K562 (cell line): Measurements from ENCODE around the gene BSCL2. TPM values are rescaled to one million over a fixed set of nuclear protein-coding genes. Genes with fewer than 3 reads are reported as not detected.
A peak's percentile ranks its signal among the peaks of the same experiment; 100 is the strongest.

Experiments used
- ATAC-seq: fragments of 200-7000 bp; cut with Tn5 transposase; 3 replicates; pipeline ENCODE4 v1.9.1; 2020; ENCODE audit warnings: moderate library complexity
- BruUV-seq: library from RNA; stranded (reverse); fragments of 400-500 nt; replicated peaks from 2 replicates; lab custom pipeline; 2021; lab: Mats Ljungman, UMichigan
- CTCF ChIA-PET: fragments of 300-600 bp; formaldehyde crosslinking; extraction: SDS; loops from one replicate; lab custom pipeline; 2021; ENCODE audit warnings: low intra/inter-chr PET ratio; lab: Yijun Ruan, JAX
- POLR2A ChIA-PET: fragments of 300-600, 350-650 bp; sonication (Branson Sonifier 250); formaldehyde crosslinking; extraction: SDS; loops from one replicate; lab custom pipeline; 2021; ENCODE audit warnings: antibody characterized with exemption, inconsistent platforms; lab: Yijun Ruan, JAX
- DNase-seq, 4 experiments: peaks; one replicate each; pipeline versions ENCODE4 v3.0.0 to v3.0.0-alpha.2; 2011 to 2018; ENCODE audit warnings: low spot score in 3 of 4, mixed read lengths in 3 of 4; ENCODE audit errors: extremely low read depth in 1 of 4
- FAIRE-seq: peaks from 2 replicates; lab custom pipeline; 2011; peaks lifted over from hg19 to GRCh38; lab: Jason Lieb, UNC
- H2AFZ ChIP-seq: 2 replicates; pipeline ENCODE4 v1.6.0; 2011; ENCODE audit warnings: low read depth, low read length, control low read depth, inconsistent platforms
- H3K27ac ChIP-seq: fragments of 200-600 bp; 3 replicates; pipeline ENCODE4 v1.8.0; 2011; ENCODE audit warnings: low read depth, mild to moderate bottlenecking, control low read depth, inconsistent platforms, low read length, moderate library complexity, mixed read lengths; ENCODE audit errors: extremely low read depth
- H3K27me3 ChIP-seq, 2 experiments: fragments of 300-600 bp in 1 of 2; 2 replicates in 1 of 2; 3 replicates in 1 of 2; pipeline versions ENCODE4 v1.6.0 to v1.8.0; 2011; ENCODE audit warnings: inconsistent platforms in 2 of 2, low read length in 2 of 2, mild to moderate bottlenecking in 1 of 2, mixed read lengths in 1 of 2, moderate library complexity in 1 of 2; ENCODE audit not compliant: control insufficient read depth in 2 of 2, insufficient read depth in 2 of 2
- H3K36me3 ChIP-seq: fragments of 300-600 bp; 3 replicates; pipeline ENCODE4 v1.8.0; 2011; ENCODE audit warnings: mild to moderate bottlenecking, low read length, inconsistent platforms; ENCODE audit not compliant: control insufficient read depth, insufficient read depth
- H3K4me1 ChIP-seq, 2 experiments: fragments of 200-600 bp in 1 of 2; replicated peaks in 1 of 2; 2 replicates in 1 of 2; 3 replicates in 1 of 2; pipeline versions ENCODE4 v1.5.1 to v1.8.0; 2011; ENCODE audit warnings: inconsistent platforms in 2 of 2, low read length in 2 of 2, mild to moderate bottlenecking in 1 of 2, mixed read lengths in 1 of 2, moderate library complexity in 1 of 2; ENCODE audit not compliant: control insufficient read depth in 2 of 2, insufficient read depth in 2 of 2
- H3K4me2 ChIP-seq: 2 replicates; pipeline ENCODE4 v1.6.1; 2011; ENCODE audit warnings: low read length, control low read depth, inconsistent platforms, mixed read lengths; ENCODE audit not compliant: insufficient read depth
- H3K4me3 ChIP-seq: fragments of 200-600 bp; sonication (generic), shearing (Covaris generic); 2 replicates; pipeline ENCODE4 v1.5.1; 2016; ENCODE audit warnings: control low read depth, inconsistent platforms
- H3K79me2 ChIP-seq: fragments of 200-600 bp; 3 replicates; pipeline ENCODE4 v1.8.0; 2011; ENCODE audit warnings: low read length, inconsistent platforms; ENCODE audit not compliant: control insufficient read depth, insufficient read depth
- H3K9ac ChIP-seq, 2 experiments: 2 replicates each; pipeline versions ENCODE4 v1.6.0 to v1.6.1; 2011; ENCODE audit warnings: low read depth in 2 of 2, low read length in 2 of 2, control low read depth in 1 of 2, inconsistent platforms in 1 of 2, mild to moderate bottlenecking in 1 of 2, mixed read lengths in 1 of 2; ENCODE audit not compliant: insufficient read depth in 1 of 2
- H3K9me1 ChIP-seq: one replicate; pipeline ENCODE4 v1.6.0; 2011; ENCODE audit warnings: inconsistent platforms, mild to moderate bottlenecking, low read length, moderate library complexity; ENCODE audit not compliant: control insufficient read depth, insufficient read depth
- H3K9me3 ChIP-seq: replicated peaks from 2 replicates; pipeline ENCODE4 v1.5.1; 2011; ENCODE audit warnings: low read depth, low read length, inconsistent platforms; ENCODE audit not compliant: control insufficient read depth, insufficient read depth
- H4K20me1 ChIP-seq: replicated peaks from 2 replicates; pipeline ENCODE4 v1.6.1; 2011; ENCODE audit warnings: low read length, inconsistent platforms, mixed read lengths; ENCODE audit not compliant: control insufficient read depth, insufficient read depth
- CHAMP1 ChIP-seq: fragments of 450-650 bp; IDR thresholded peaks from 2 replicates; pipeline ENCODE4 v1.6.1; 2016; ENCODE audit warnings: mild to moderate bottlenecking
- HMGN3 ChIP-seq: IDR thresholded peaks from 2 replicates; pipeline ENCODE4 v1.6.1; 2011; ENCODE audit warnings: borderline replicate concordance, low read depth, mild to moderate bottlenecking, mixed read lengths, low read length; ENCODE audit not compliant: insufficient read length; ENCODE audit errors: extremely low read depth
- LEF1 ChIP-seq: fragments of 450-650 bp; IDR thresholded peaks from 2 replicates; pipeline ENCODE4 v1.6.1; 2016; ENCODE audit warnings: mild to moderate bottlenecking
- NR2C1 ChIP-seq, 2 experiments: fragments of 450-650 bp; IDR thresholded peaks; 2 replicates each; pipeline ENCODE4 v1.6.1; 2017; ENCODE audit warnings: mild to moderate bottlenecking in 2 of 2, antibody characterized with exemption in 1 of 2, inconsistent platforms in 1 of 2, missing compliant biosample characterization in 1 of 2, missing genetic modification characterization in 1 of 2
- PHF20 ChIP-seq: fragments of 450-650 bp; IDR thresholded peaks from 2 replicates; pipeline ENCODE4 v1.6.1; 2018; ENCODE audit not compliant: partially characterized antibody
- ZNF507 ChIP-seq: conservative IDR thresholded peaks from 2 replicates; pipeline ENCODE4 v1.6.1; 2017; ENCODE audit warnings: missing genetic modification characterization, missing compliant biosample characterization
- ZNF551 ChIP-seq: fragments of 250-450 bp; sonication (Bioruptor Pico); IDR thresholded peaks from 2 replicates; pipeline ENCODE4 v1.5.0; 2021; ENCODE audit warnings: mild to moderate bottlenecking, moderate library complexity
- WGBS: fragments of 100-300 bp; shearing (Covaris generic); methylation state at CpG from one replicate; pipeline ENCODE4 v1.1.6; 2016; ENCODE audit warnings: low coverage, mixed read lengths; ENCODE audit not compliant: insufficient coverage; ENCODE audit errors: missing lambda C conversion rate; 5-methylcytosine and 5-hydroxymethylcytosine counted together
- in situ Hi-C: fragments of 300-500 bp; cut with MboI; formaldehyde crosslinking; loops from 4 replicates; pipeline ENCODE4 v1.15.0; 2018; ENCODE audit warnings: inconsistent platforms, mixed read lengths
- intact Hi-C: fragments of 100-400 bp; cut with micrococcal nuclease; formaldehyde crosslinking; loops from 2 replicates; pipeline ENCODE4 v1.14.2; 2022
- polyA plus RNA-seq, 8 experiments: library from polyadenylated mRNA; depleted of rRNA in 4 of 8; stranded (reverse) in 5 of 8; unstranded in 3 of 8; fragments of >200 nt; fragmentation: Nextera tagmentation in 2 of 8; fragmentation: Illumina TruSeq in 1 of 8; extraction: Ambion mirVana in 2 of 8; extraction: Trizol in 1 of 8; gene quantifications; 2 replicates each; pipeline versions ENCODE4 v1.2.1 to v1.2.3, GENCODE V29; 2011 to 2014; ENCODE audit warnings: inconsistent platforms in 1 of 8, missing spikeins in 1 of 8
- total RNA-seq, 7 experiments: library from RNA; depleted of rRNA in 6 of 7; stranded (reverse); fragments of >200 nt in 6 of 7; fragmentation: Illumina TruSeq in 2 of 7; extraction: Trizol in 2 of 7; gene quantifications; 2 replicates each; pipeline versions ENCODE4 v1.2.1 to v1.2.3, GENCODE V29; 2011 to 2021; ENCODE audit warnings: low replicate concordance in 1 of 7
- TF ChIP-seq, protein P1 (sequence below): fragments of 450-650 bp; conservative IDR thresholded peaks from 2 replicates; pipeline ENCODE4 v1.6.1; 2016; ENCODE audit warnings: missing genetic modification characterization, low read depth, mild to moderate bottlenecking, control low read depth, missing compliant biosample characterization

Gene BSCL2
- total and polyA plus RNA-seq, 9 of the 15 experiments (the other 6 are each of a cell fraction or from before 2014, with no cell fraction given): 18.9 to 51.7 (median 35.2) TPM

DNA sequence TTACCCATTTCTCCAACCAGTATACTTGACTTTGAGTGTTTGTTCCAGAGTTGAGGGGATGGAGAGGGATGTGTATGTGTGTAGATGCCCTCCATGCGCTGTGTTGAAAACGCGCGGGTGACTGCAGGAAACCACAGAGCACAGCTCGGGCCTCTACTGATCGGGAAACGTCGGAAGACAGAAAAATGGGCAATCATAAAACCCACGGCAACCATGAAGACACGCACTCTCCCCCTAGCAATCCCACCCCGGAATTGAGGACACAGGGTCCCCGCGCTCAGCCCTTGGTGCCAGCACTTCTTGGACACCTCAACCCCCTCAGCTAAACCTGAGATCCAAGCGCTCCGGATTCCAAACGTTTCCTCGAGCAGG lies 36.0 kb downstream of the BSCL2 start (continued):
- TF ChIP-seq PHF20: peak; percentile 40
- TF ChIP-seq NR2C1 (IDR thresholded peaks at IDR 0.05): no peak
- no peak for TF ChIP-seq NR2C1 (tag; IDR thresholded peaks at IDR 0.05)
- peak; percentile 78; the same call in 1 of the 2 replicates for TF ChIP-seq CHAMP1
- TF ChIP-seq ZNF507: no peak

DNA sequence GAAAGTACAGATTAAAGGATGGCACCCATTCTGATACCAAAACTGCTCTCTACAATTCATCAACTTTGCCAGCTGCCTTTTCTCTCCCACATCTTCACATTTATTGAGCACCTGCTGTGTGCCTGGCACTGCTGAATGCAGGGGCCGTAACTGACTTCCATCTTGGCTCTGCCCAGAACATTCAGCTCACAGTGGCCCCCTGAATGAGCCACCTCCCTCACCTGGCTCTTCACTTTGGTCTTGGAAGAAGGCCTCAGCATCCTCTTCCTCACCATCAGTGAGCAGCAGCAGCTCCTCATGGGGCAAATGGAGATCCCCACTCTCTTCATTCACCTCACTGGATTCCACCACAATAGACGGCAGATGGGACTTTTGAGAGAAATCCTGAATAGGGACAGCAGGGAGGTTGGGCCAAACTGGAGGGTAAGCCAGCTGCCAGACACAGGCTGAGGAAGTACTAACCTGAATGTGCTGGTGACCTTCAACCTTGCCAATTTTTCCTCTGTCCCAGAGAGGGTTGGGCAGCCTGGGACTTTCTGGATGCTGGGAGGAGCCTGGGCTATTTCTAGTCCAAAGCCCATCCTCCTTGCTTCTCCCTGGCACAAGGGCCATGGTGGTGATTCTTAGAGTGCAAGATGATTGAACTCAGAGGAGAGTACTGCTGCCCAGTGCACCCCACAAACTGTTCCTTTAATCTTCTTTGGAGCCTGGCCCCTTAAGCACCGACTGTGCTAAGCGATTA lies 37.6 kb downstream of the BSCL2 start:
- Histone ChIP-seq H4K20me1 (peaks cover 7% of the 10 kb centered on the region; the same call in 1 of the 2 replicates), H3K4me1 (peaks cover 33 to 61% of the 10 kb centered on the region in 2 experiments; a peak in 4 of 5 replicates), H2AFZ (no peak overlapping the region), H3K79me2 (peaks cover 94% of the 10 kb centered on the region), H3K4me2 (peak overlapping the region; percentile 86), H3K36me3 (peaks cover 55% of the 10 kb centered on the region), H3K4me3 (peak overlapping the region; percentile 91), H3K27ac (peak overlapping the region; percentile 94), H3K27me3 (no peaks in the 10 kb centered on the region), H3K9me3 (no peaks in the 10 kb centered on the region), H3K9ac (peak overlapping the region; percentile 47 to 94; a peak in 3 of 4 replicates), H3K9me1 (no peaks in the 10 kb centered on the region)
- CTCF ChIA-PET: no interaction called here
- FAIRE-seq: no peak
- DNase-seq: peak in 2 of 4 experiments; percentile 5 to 43
- ATAC-seq: no peak
- WGBS: 26% methylated on average over 4 of the region's 4 CpGs
- BruUV-seq: no TSS peak
- intact Hi-C loops: loop anchor here (5.0 kb wide), 2 partner anchors 67 to 173 kb away; partner anchors contain the start of gene MTA2
- POLR2A ChIA-PET: interaction anchor here (0.6 to 8.8 kb wide), 13 partner anchors 11 to 186 kb away, joined by 3 to 161 read pairs (median 5); partner anchors contain the start of genes GANAB, GNG3, HNRNPUL2 and INTS5
- in situ Hi-C loops: no loop called here
- TF ChIP-seq, protein P1, sequence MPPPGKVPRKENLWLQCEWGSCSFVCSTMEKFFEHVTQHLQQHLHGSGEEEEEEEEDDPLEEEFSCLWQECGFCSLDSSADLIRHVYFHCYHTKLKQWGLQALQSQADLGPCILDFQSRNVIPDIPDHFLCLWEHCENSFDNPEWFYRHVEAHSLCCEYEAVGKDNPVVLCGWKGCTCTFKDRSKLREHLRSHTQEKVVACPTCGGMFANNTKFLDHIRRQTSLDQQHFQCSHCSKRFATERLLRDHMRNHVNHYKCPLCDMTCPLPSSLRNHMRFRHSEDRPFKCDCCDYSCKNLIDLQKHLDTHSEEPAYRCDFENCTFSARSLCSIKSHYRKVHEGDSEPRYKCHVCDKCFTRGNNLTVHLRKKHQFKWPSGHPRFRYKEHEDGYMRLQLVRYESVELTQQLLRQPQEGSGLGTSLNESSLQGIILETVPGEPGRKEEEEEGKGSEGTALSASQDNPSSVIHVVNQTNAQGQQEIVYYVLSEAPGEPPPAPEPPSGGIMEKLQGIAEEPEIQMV (tag): no peak
- TF ChIP-seq LEF1 (0 out of 2 replicates have a peak, but pooled peaks have one; percentile 4), HMGN3 (no peak), ZNF551 (CRISPR knock-in tag) (no peak)
